ENCODE data around the gene ABCF2. TPM values are rescaled to one million over a fixed set of nuclear protein-coding genes. Genes with fewer than 3 reads are reported as not detected.
A peak's percentile ranks its signal among the peaks of the same experiment; 100 is the strongest.

ABCF2 gene
- total RNA-seq, 1 experiment from 2014 or later, result 77.6 TPM

DNA sequence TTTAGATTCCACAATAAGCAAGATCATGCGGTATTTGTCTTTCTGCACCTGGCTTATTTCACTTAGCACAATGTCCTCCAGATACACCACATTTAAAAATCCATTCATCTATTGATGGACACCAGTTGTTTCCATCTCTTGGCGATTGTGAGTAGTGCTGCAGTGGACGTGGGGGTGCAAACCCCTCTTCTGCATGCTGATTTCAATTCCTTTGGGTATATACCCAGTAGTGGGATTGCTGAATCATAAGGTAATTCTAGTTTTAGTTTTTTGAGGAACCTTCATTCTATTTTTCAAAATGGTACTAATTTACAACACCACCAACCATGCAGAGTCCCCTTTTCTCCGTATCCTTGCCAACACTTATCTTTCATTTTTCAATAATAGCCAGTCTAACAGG, 38.0 kb downstream of the ABCF2 start:
- H3K4me1 ChIP-seq, result peaks cover 6% of the 10 kb centered on the region
- no peaks in the 10 kb centered on the region for H3K36me3 ChIP-seq
- H3K27me3 ChIP-seq, result peaks cover 21% of the 10 kb centered on the region; the same call in 1 of the 2 replicates
- no peak for DNase-seq
- no peak overlapping the region for H3K4me3 ChIP-seq
- H3K27ac ChIP-seq, result no peak overlapping the region
- H3K9me3 ChIP-seq (replicated peaks), result no peaks in the 10 kb centered on the region

DNA sequence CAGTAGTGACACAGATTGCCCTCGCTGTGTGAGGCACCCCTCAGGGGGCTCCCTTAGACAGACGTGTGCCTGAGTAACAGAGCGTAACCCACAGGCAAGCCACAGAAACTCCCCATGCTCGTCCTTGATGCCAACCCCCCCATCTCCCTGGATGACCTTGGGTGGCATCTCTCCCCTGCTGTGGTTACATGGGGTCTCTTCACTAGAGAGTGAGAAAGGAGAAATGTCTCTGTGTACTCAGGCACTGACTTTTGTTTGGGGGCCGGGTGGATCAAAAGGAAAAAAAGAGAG, 38.8 kb downstream of the ABCF2 start:
- H3K9me3 ChIP-seq (replicated peaks), result no peaks in the 10 kb centered on the region
- no peak overlapping the region for H3K27ac ChIP-seq
- peaks cover 20% of the 10 kb centered on the region; the same call in 1 of the 2 replicates for H3K27me3 ChIP-seq
- peaks cover 6% of the 10 kb centered on the region for H3K4me1 ChIP-seq
- no peaks in the 10 kb centered on the region for H3K36me3 ChIP-seq
- DNase-seq, result no peak
- no peak overlapping the region for H3K4me3 ChIP-seq

DNA sequence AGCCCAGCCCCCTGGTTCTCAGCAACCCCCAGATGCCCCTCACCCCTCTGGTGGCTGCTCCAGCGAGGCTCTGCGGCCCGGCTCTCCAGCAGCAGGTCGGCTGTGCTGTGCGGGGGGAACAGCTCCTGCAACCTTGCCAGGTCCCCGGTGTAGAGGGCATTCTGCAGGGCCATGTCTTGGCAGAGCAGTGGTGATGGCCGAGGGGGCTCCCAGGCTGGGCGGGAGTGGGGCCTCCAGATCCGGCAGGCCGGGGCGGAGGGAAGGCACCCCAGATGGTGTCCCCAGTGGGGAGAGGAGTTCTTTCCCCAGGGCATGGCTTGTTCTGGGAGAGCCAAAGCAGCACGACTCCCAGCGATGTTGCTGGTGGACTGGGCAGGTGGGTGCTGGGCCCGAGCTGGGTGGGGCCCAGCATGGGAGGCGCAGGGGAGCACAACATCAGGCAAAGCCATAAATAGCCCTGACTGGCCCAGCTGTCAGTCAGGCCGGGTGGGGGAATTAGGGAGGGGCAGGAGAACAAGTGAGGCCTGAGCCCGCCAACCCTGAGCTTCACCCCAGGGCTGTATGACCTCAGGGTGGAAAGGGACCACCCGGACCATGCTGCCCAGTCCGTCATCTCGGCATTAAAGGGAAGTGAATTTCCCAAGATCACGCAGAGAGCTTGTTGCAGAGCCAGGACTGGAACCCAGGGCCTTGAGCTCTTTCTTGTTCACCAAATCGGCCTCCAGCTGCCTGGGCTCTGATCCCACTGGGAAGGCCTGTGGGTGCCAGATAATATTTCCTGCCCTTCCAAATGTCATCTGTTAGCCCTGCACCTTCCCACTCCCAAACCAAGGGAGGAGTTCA, 39.4 kb downstream of the ABCF2 start:
- peak in 1 of 2 experiments; percentile 29 for DNase-seq
- H3K9me3 ChIP-seq (replicated peaks), result no peaks in the 10 kb centered on the region

DNA sequence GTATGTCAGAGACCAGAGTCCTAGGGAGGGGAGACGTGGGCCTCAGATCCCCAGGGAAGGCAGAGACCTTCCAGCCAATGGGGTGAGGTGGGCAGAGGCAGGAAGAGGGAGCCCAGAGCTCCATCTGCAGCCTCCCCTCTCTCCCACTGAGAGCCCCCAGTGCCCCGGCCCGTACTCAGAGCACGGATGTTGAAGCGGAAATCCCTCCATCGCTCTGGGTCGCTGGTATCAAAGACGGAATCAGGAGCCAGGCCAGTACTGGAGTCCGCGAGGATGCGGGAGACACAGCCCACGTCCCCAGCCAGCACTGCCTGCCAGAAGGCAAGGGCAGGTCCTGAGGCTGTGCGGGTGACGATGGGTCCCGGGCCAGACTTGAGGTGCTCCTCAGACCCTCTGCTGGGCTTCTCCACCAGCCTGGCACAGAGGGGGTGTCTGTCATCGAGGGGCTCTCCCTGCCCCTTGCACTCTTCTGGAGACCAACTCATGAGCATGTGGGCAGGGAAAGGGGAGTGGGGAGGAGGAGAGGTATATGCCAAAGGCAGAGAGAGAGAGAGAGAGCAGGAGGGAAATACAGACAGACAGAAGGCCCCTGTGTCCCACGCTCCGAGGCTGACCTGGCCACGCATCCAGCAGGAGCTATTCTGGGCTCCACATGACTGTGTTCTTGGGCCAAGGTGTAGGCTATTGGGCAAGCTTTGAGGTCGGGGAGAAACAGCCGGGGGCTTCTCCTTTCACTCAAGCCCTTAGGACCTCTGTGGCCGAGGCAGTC, 40.2 kb downstream of the ABCF2 start, which contains the start of gene ASB10:
ASB10 (minus strand) TSS at position 611 of the 769 bp plus-strand sequence; CDS start at position 491, 120 bp downstream.
- no peaks in the 10 kb centered on the region for H3K36me3 ChIP-seq
- no peaks in the 10 kb centered on the region for H3K9me3 ChIP-seq (replicated peaks)
- peaks cover 12% of the 10 kb centered on the region; the same call in 1 of the 2 replicates for H3K27me3 ChIP-seq
- DNase-seq, result no peak
- no peak within 1 kb of the TSS for H3K4me3 ChIP-seq
- peaks cover 6% of the 10 kb centered on the region for H3K4me1 ChIP-seq
- no peak within 1 kb of the TSS for H3K27ac ChIP-seq

More for the DNA sequence above, 39.4 kb downstream of the ABCF2 start:
- Histone ChIP-seq H3K36me3 (no peaks in the 10 kb centered on the region), H3K4me3 (no peak overlapping the region), H3K27me3 (peaks cover 15% of the 10 kb centered on the region; the same call in 1 of the 2 replicates), H3K4me1 (peaks cover 6% of the 10 kb centered on the region), H3K27ac (no peak overlapping the region)

DNA sequence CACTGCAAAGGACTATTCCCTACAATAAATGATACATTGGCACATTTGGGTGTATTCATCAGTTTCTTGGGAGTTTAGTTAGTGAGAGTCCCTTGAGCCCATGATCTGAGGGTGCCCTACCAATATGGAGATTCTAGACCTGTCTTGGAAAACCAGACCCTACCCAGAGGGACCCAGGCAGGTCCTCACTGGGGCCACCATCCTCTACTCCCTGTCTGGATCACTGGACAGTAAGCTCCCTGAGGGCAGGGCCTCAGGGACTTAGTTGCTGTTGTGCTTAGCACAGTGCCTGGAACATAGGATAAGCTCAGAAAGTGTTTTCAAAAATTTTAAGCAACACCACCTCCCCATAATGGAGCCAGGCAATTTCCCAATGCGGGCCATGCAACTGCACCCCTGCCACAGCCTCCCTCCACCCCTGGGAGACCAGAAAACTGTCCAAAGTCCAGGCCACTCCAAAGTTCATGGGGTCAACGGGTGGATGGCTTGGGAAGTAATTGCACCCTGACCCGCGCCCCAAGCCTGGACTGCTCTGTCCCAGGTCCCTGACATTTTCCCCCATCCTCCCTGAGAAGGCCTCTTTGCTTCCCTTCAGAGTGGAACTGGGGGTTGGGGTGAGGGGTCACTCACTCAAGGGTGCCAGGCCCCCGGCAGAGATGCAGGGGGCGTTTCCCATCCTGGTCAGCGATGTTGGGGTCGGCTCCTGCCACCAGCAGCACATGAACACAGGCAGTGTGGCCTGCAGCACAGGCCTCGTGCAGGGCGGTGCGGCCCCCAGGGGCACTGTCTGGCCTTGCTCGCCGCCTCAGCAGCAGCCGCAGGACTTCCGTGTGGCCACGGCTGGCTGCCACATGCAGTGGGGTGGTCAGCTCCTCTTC, 41.0 kb downstream of the ABCF2 start:
- peaks cover 12% of the 10 kb centered on the region; the same call in 1 of the 2 replicates for H3K27me3 ChIP-seq
- H3K36me3 ChIP-seq, result no peaks in the 10 kb centered on the region
- H3K9me3 ChIP-seq (replicated peaks), result no peaks in the 10 kb centered on the region
- no peak for DNase-seq
- no peak overlapping the region for H3K4me3 ChIP-seq
- no peak overlapping the region for H3K27ac ChIP-seq
- peaks cover 6% of the 10 kb centered on the region for H3K4me1 ChIP-seq

DNA sequence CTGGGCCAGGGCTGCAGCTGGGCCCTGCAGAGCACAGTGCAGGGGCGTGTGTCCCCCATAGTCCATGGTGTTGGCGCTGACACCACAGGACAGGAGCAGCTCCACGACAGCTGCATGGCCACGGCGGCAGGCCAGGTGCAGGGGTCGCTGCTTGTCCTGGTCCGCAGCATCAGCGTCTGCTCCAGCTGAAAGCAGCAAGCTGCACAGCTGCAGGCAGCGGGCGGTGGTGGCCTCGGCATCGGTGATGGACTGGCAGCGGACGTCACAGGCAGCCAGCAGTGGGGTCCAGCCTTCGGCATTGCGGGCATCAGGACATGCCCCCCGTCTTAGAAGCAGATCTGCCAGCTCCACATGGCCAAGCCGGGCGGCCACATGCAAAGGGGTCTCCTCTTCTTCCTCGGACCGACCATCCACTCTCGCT, 46.0 kb downstream of the ABCF2 start:
- Histone ChIP-seq H3K4me3 (no peak overlapping the region), H3K27ac (no peak overlapping the region), H3K4me1 (peaks cover 4% of the 10 kb centered on the region; the same call in 1 of the 2 replicates), H3K27me3 (peaks cover 4% of the 10 kb centered on the region; the same call in 1 of the 2 replicates), H3K36me3 (no peaks in the 10 kb centered on the region), H3K9me3 (replicated peaks) (no peaks in the 10 kb centered on the region)
- DNase-seq, result peak; percentile 59 to 62

DNA sequence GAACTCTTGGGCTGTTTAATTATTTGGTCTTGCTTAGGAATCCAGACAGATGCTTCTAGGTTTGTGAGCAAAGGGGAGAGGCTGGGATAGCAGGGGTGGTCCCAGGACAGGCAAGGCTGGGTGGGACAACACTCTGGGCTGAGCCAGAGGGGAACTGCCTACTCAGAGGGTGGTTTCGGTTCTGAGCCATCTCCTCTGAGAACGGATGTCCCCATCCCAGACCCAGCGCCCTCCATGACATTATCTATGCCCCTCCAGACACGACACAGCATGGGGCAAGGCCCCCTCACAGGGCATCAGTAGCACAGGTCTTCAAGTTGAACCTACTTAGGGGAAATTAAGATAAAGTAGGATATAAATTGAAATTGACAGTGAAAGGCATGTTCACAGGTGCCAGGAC, 47.1 kb downstream of the ABCF2 start:
- Histone ChIP-seq H3K4me3 (no peak overlapping the region), H3K27me3 (peaks cover 4% of the 10 kb centered on the region; the same call in 1 of the 2 replicates), H3K9me3 (replicated peaks) (no peaks in the 10 kb centered on the region), H3K36me3 (no peaks in the 10 kb centered on the region), H3K4me1 (peaks cover 4% of the 10 kb centered on the region; the same call in 1 of the 2 replicates), H3K27ac (no peak overlapping the region)
- no peak for DNase-seq

DNA sequence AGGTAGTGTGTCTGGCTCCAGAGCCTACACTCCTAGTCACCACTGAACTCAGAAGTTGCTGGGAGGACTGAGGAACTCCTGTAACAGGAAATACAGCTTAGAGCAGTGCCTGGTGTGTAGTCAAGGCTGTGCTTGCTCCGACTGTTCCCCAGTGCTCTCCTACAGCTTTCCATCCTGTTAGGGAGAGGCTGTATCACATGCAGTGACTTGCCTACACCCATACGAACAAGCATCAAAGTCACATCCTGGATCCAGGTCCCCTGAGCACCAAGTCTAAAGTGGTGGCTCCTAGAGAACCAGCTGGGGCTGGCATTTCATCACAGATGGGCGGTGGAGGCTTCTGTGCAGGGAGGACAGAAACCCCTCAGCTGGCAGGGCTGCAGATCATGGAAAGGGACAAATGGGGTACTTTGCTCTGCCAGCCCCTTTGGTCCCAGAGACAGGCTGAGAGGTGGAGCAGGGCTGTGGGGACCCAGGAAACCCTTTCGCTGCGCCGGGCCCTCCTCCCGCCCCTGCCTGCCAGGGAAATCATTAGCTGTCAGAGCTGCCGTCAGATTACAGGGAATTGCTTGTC, 47.6 kb downstream of the ABCF2 start:
- no peak overlapping the region for H3K27ac ChIP-seq
- DNase-seq, result no peak
- no peaks in the 10 kb centered on the region for H3K36me3 ChIP-seq
- no peak overlapping the region for H3K4me3 ChIP-seq
- H3K4me1 ChIP-seq, result peaks cover 4% of the 10 kb centered on the region; the same call in 1 of the 2 replicates
- H3K27me3 ChIP-seq, result peaks cover 4% of the 10 kb centered on the region; the same call in 1 of the 2 replicates
- no peaks in the 10 kb centered on the region for H3K9me3 ChIP-seq (replicated peaks)

DNA sequence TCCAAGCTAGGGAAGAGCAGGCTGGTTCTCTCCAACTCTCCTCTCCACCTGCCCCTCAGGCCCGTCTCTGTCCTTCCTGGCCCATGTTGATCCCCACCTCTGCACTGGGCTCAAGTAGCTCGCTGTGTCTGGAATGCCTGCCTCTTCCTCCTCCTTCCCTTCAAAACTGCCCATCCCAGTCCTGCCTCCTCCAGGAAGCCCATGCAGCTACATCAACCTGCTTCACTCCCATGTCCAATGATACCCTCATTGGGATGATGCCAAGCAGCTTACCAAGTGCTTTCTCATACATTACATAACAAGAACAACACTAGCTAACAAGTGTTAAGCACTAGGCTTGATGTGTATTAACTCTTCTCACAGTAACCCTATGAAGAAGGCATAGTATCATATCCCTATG, 48.2 kb downstream of the ABCF2 start:
- no peak overlapping the region for H3K4me3 ChIP-seq
- no peak for DNase-seq
- peaks cover 4% of the 10 kb centered on the region; the same call in 1 of the 2 replicates for H3K4me1 ChIP-seq
- no peaks in the 10 kb centered on the region for H3K9me3 ChIP-seq (replicated peaks)
- no peaks in the 10 kb centered on the region for H3K36me3 ChIP-seq
- H3K27ac ChIP-seq, result no peak overlapping the region
- peaks cover 4% of the 10 kb centered on the region; the same call in 1 of the 2 replicates for H3K27me3 ChIP-seq

DNA sequence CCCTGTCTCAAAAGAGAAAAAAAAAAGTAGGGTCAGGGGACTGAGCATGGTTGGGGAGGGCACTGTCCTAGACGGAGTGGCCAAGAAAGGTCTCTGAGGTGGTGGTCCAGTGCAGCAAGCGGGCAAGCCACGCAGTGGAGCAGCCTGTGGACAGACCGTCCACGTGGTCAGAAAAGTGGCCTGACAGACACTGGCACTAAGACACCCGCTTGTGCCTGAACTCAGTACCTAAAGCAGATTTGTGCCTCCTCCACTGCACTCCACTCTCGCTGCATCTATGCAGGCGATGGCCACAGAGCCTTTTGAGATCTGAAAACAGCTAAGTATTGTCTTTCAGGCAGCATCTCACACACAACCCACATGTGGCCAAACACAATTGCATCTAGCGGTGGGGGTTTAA, 48.8 kb downstream of the ABCF2 start:
- Histone ChIP-seq H3K9me3 (replicated peaks) (no peaks in the 10 kb centered on the region), H3K4me1 (peaks cover 4% of the 10 kb centered on the region; the same call in 1 of the 2 replicates), H3K27ac (no peak overlapping the region), H3K27me3 (peaks cover 4% of the 10 kb centered on the region; the same call in 1 of the 2 replicates), H3K36me3 (no peaks in the 10 kb centered on the region), H3K4me3 (no peak overlapping the region)
- no peak for DNase-seq

DNA sequence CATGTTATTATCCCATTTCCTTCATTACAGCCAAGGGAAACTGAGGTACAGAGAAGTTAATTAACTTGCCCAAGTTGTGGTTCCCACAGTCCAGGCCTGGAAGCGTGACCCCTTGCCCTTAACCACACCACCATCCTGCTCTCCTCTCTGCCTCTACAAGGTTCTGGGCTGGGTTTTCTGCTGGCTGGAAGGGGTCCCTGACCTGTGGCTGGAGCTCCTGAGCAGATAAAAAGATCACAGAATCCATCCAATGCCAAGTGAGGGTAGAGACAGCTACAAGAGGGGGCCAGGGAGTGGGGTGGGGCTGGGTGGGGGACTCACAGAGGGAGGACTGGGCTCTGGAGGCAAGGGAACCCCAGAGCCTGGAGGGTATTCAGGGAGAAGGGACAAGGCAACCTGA, 49.7 kb downstream of the ABCF2 start:
- H3K27me3 ChIP-seq, result peaks cover 4% of the 10 kb centered on the region; the same call in 1 of the 2 replicates
- peaks cover 4% of the 10 kb centered on the region; the same call in 1 of the 2 replicates for H3K4me1 ChIP-seq
- no peaks in the 10 kb centered on the region for H3K36me3 ChIP-seq
- H3K9me3 ChIP-seq (replicated peaks), result no peaks in the 10 kb centered on the region
- DNase-seq, result no peak
- H3K4me3 ChIP-seq, result no peak overlapping the region
- H3K27ac ChIP-seq, result no peak overlapping the region

DNA sequence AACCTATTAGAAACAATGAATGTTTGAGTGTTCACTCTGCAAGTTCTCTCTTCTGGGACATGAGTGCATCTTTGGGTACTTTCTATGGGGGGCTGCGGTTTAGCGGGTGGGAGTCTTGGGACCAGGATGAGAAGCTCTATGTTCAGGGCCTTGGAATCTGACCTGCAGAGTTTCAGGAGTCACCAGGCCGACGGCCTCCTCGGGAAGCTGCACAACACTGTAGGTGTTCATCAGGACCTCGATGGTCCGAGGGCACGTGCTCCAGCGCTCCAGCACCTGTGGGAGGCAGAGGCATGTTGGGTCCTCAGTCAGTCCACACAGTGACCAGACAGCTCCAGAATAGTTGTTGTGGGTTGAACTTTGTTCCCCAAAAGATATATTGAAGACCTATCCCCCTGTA, 50.6 kb downstream of the ABCF2 start:
- DNase-seq, result no peak
- Histone ChIP-seq H3K4me3 (no peak overlapping the region), H3K27me3 (peaks cover 4% of the 10 kb centered on the region; the same call in 1 of the 2 replicates), H3K36me3 (no peaks in the 10 kb centered on the region), H3K27ac (no peak overlapping the region), H3K9me3 (replicated peaks) (no peaks in the 10 kb centered on the region), H3K4me1 (peaks cover 4% of the 10 kb centered on the region; the same call in 1 of the 2 replicates)

DNA sequence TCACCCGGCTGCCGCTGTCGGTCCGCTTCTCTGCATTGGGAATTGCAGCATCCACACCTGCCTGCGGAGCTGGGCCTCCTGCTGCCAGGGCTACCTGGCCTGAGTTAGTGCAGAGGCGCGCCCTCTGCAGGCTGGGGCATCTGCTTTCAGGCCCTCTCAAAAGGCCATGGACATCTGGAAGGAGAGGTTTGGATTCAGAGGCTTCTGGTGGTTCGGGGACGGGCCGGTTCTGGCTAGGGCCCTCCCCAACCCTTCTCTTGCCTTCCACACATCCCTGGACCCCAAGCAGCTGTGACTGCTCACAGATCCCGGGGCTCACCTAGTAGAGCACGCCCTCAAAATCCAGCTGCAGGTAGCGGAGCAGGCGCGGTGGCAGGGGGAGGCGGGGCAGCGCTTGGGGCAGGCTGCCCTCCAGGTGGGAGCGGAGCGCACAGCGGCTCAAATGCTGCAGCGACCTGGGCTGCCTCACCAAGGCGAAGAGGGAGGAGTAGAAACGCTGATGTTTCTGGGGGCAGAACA, 51.2 kb downstream of the ABCF2 start:
- H3K4me3 ChIP-seq, result no peak overlapping the region
- no peaks in the 10 kb centered on the region for H3K36me3 ChIP-seq
- DNase-seq, result no peak
- H3K27ac ChIP-seq, result no peak overlapping the region
- no peaks in the 10 kb centered on the region for H3K9me3 ChIP-seq (replicated peaks)
- H3K27me3 ChIP-seq, result peaks cover 4% of the 10 kb centered on the region; the same call in 1 of the 2 replicates
- H3K4me1 ChIP-seq, result peaks cover 3% of the 10 kb centered on the region; the same call in 1 of the 2 replicates

Data from SJCRH30 (cell line).